ENCODE data around the gene OSCP1. TPM values are rescaled to one million over a fixed set of nuclear protein-coding genes. Genes with fewer than 3 reads are reported as not detected.
A peak's percentile ranks its signal among the peaks of the same experiment; 100 is the strongest.
"Not testable (repeated sequence)": the region's sequence is repeated elsewhere in the genome, so short reads cannot be mapped to it uniquely, and the experiment has no call there.

The OSCP1 gene
- 10.8 TPM for polyA plus RNA-seq (2013, experiment 1 of 2)
- 8.5 TPM for polyA plus RNA-seq (2013, experiment 2 of 2)

DNA sequence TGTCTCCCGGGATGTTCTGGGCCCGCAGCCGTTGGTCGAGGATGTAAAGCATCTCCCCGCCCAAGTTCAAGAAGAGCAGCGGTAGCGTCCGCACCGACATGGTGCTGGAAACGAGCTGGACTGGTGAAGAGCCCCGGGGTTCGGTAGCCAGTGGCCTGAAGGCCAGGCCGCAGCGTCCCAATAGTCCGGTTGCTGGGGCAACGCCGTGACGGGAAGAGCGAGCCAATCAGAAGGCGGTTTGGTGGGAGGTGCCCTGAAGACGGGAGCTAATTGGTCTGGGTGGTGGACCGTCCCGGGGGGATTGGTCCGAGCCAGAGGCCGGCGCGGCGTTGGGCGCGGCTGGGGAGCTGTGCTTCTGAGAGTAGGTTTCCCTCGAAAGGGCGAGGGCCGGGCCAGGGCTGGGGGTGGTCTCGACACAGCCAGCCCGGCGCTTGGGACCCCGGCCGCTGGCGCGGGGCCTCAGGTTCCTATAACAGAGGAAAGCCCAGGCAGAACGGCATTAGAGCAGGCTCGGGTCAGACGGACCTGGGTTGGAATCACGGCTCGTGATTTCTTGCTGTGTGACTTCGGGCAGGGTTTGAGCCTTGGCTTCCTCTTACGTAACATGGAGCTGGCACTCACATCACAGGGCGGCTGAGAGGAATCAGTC, at the start of gene OSCP1:
OSCP1 (minus strand) TSS at position 182 of the 649 bp plus-strand sequence; CDS start at position 100, 82 bp downstream.
- H3K9me3 ChIP-seq (ENCODE audit: control insufficient read depth, low read length): no peaks in the 10 kb centered on the region
- peak within 1 kb of the TSS; percentile 44 for H3K4me3 ChIP-seq (ENCODE audit: extremely low read depth, insufficient read depth, low read length, poor library complexity, severe bottlenecking)
- WGBS, 2 experiments (ENCODE audit: insufficient coverage in 2 of 2): 9 to 14% methylated on average over 44 to 48 of the region's 48 CpGs

DNA sequence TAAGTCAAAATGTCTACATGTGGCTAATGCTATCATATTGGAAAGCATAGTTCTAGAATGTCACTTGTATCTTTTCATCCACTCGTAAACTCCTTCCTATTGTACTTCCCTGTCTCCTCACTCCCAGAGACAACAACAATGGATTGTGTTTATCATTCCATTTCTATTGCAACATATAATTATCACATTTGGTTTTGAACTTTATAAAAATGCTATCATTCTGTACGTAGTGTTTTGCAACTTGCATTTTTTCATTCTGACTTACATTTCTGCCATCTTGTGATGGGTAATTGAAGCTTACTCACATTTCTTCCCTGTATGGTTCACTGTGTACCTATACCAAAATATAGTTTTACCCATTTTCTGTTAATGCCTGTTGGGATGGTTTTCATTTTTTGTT, 47.0 kb upstream of the OSCP1 start:
- WGBS, 2 experiments (ENCODE audit: insufficient coverage in 2 of 2): 90 to 100% methylated on average over 1 of the region's 2 CpGs
- H3K27ac ChIP-seq (ENCODE audit: low read depth, low read length, severe bottlenecking): no peak overlapping the region
- no peaks in the 10 kb centered on the region for H3K36me3 ChIP-seq (ENCODE audit: control insufficient read depth, insufficient read depth, low read length)
- no peak overlapping the region for H3K4me3 ChIP-seq (ENCODE audit: extremely low read depth, insufficient read depth, low read length, poor library complexity, severe bottlenecking)
- peaks cover 4% of the 10 kb centered on the region for H3K4me1 ChIP-seq (ENCODE audit: control insufficient read depth, insufficient read depth, low read length, poor library complexity, severe bottlenecking)
- no peaks in the 10 kb centered on the region for H3K9me3 ChIP-seq (ENCODE audit: control insufficient read depth, low read length)

More for the DNA sequence above, at the start of gene OSCP1:
- H3K36me3 ChIP-seq (ENCODE audit: control insufficient read depth, insufficient read depth, low read length): peaks cover 15% of the 10 kb centered on the region
- peak within 1 kb of the TSS; percentile 93 for H3K27ac ChIP-seq (ENCODE audit: low read depth, low read length, severe bottlenecking)
- H3K4me1 ChIP-seq (ENCODE audit: control insufficient read depth, insufficient read depth, low read length, poor library complexity, severe bottlenecking): peaks cover 12% of the 10 kb centered on the region

DNA sequence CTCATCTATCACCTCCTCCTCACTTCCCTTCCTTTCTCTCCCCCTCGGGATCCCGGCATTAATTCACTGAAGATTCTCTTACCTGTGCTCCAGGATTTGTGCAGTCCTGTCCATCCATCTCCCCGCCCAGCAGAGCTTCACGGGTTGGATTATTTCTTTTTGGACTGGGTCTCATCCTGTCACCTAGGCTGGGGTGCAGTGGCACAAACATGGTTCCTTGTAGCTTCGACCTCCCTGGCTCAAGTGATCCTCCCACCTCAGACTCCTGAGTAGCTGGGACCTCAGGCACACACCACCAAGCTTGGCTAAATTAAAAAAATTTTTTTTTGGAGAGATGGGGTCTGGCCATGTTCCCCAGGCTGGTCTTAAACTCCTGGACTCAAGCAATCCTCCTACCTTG, 44.7 kb upstream of the OSCP1 start:
- WGBS, 2 experiments (ENCODE audit: insufficient coverage in 2 of 2): 92 to 96% methylated on average over 4 to 5 of the region's 5 CpGs
- no peak overlapping the region for H3K27ac ChIP-seq (ENCODE audit: low read depth, low read length, severe bottlenecking)
- peaks cover 7% of the 10 kb centered on the region for H3K4me1 ChIP-seq (ENCODE audit: control insufficient read depth, insufficient read depth, low read length, poor library complexity, severe bottlenecking)
- no peaks in the 10 kb centered on the region for H3K36me3 ChIP-seq (ENCODE audit: control insufficient read depth, insufficient read depth, low read length)
- H3K9me3 ChIP-seq (ENCODE audit: control insufficient read depth, low read length): no peaks in the 10 kb centered on the region
- no peak overlapping the region for H3K4me3 ChIP-seq (ENCODE audit: extremely low read depth, insufficient read depth, low read length, poor library complexity, severe bottlenecking)

DNA sequence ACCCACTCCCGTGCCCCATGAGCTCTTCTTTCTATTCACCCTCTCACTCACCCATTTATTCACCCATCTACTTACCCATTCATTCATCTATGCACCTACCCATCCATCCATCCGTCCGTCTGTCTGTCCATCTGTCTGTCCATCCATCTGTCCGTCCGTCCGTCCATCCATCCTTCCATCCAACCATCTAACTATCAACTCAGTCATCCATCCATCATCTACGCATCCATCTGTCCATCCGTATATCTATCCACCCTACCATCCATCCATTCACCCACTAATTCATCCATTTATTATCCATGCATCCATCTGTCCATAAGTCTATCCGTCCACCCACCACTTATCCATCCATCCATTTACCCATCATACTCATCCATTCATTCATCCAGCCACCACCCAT, 43.3 kb upstream of the OSCP1 start:
- WGBS, 2 experiments (ENCODE audit: insufficient coverage in 2 of 2): 90 to 95% methylated on average over 9 of the region's 9 CpGs
- Histone ChIP-seq H3K9me3 (ENCODE audit: control insufficient read depth, low read length) (no peaks in the 10 kb centered on the region), H3K4me3 (ENCODE audit: extremely low read depth, insufficient read depth, low read length, poor library complexity, severe bottlenecking) (no peak overlapping the region), H3K27ac (ENCODE audit: low read depth, low read length, severe bottlenecking) (no peak overlapping the region), H3K36me3 (ENCODE audit: control insufficient read depth, insufficient read depth, low read length) (no peaks in the 10 kb centered on the region), H3K4me1 (ENCODE audit: control insufficient read depth, insufficient read depth, low read length, poor library complexity, severe bottlenecking) (peaks cover 7% of the 10 kb centered on the region)

- WGBS, 2 experiments (ENCODE audit: insufficient coverage in 2 of 2): 65 to 73% methylated on average over 2 to 4 of the region's 9 CpGs
- Histone ChIP-seq H3K36me3 (ENCODE audit: control insufficient read depth, insufficient read depth, low read length) (no peaks in the 10 kb centered on the region), H3K9me3 (ENCODE audit: control insufficient read depth, low read length) (no peaks in the 10 kb centered on the region), H3K4me1 (ENCODE audit: control insufficient read depth, insufficient read depth, low read length, poor library complexity, severe bottlenecking) (peaks cover 7% of the 10 kb centered on the region), H3K4me3 (ENCODE audit: extremely low read depth, insufficient read depth, low read length, poor library complexity, severe bottlenecking) (no peak overlapping the region), H3K27ac (ENCODE audit: low read depth, low read length, severe bottlenecking) (no peak overlapping the region)
Observed at GRCh38 chr1:36492491-36492890, 42.2 kb upstream of the OSCP1 start.

- H3K9me3 ChIP-seq (ENCODE audit: control insufficient read depth, low read length); H3K27ac ChIP-seq (ENCODE audit: low read depth, low read length, severe bottlenecking): not testable (repeated sequence)
- 84% methylated on average over 5 of the region's 10 CpGs; no CpG with 5 or more reads in 1 of the 2 experiments for WGBS, 2 experiments (ENCODE audit: insufficient coverage in 2 of 2)
Observed at GRCh38 chr1:36489258-36490051, 39.2 kb upstream of the OSCP1 start.

DNA sequence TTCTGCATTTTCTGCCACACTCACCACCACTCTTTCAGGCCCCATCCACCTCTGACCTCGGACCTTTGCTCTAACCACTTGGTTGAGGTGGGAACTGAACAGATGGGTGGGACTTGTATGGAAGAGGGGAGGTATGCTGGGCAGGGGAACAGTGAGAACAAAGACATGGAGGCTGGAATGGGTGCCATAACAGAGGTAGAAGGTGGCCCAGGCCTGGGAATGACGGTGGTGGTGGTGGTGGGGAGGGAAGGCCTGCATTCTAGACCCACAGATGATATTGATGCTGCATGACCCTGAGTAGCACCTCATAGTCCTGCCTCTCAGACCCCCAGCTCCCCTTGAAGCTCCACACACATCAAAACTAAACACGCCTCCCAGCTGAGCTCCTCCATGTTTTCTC, 37.7 kb upstream of the OSCP1 start:
- Histone ChIP-seq H3K4me1 (ENCODE audit: control insufficient read depth, insufficient read depth, low read length, poor library complexity, severe bottlenecking) (peaks cover 8% of the 10 kb centered on the region), H3K36me3 (ENCODE audit: control insufficient read depth, insufficient read depth, low read length) (no peaks in the 10 kb centered on the region), H3K27ac (ENCODE audit: low read depth, low read length, severe bottlenecking) (no peak overlapping the region), H3K9me3 (ENCODE audit: control insufficient read depth, low read length) (no peaks in the 10 kb centered on the region), H3K4me3 (ENCODE audit: extremely low read depth, insufficient read depth, low read length, poor library complexity, severe bottlenecking) (no peak overlapping the region)
- 84% methylated on average over 3 of the region's 3 CpGs; no CpG with 5 or more reads in 1 of the 2 experiments for WGBS, 2 experiments (ENCODE audit: insufficient coverage in 2 of 2)

More at GRCh38 chr1:36489258-36490051, 39.2 kb upstream of the OSCP1 start:
- H3K4me1 ChIP-seq (ENCODE audit: control insufficient read depth, insufficient read depth, low read length, poor library complexity, severe bottlenecking); H3K4me3 ChIP-seq (ENCODE audit: extremely low read depth, insufficient read depth, low read length, poor library complexity, severe bottlenecking); H3K36me3 ChIP-seq (ENCODE audit: control insufficient read depth, insufficient read depth, low read length): not testable (repeated sequence)

DNA sequence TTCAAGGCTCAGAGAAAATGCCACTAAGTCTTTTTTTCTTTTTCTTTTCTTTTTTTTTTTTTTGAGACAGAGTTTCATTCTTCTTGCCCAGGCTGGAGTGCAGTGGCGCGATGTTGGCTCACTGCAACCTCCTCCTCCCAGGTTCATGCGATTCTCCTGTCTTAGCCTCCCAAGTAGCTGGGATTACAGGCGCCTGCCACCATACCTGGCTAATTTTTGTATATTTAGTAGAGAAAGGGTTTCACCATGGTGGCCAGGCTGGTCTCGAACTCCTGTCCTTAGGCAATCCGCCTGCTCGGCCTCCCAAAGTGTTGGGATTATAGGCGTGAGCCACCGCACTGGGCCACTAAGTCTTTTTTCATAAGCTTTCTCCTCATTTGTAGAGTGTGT, 37.1 kb upstream of the OSCP1 start:
- H3K36me3 ChIP-seq (ENCODE audit: control insufficient read depth, insufficient read depth, low read length): not testable (repeated sequence)

GRCh38 chr1:36486439-36487335, 36.4 kb upstream of the OSCP1 start:
- no peak overlapping the region for H3K27ac ChIP-seq (ENCODE audit: low read depth, low read length, severe bottlenecking)
- H3K9me3 ChIP-seq (ENCODE audit: control insufficient read depth, low read length): no peaks in the 10 kb centered on the region
- 93 to 94% methylated on average over 16 to 17 of the region's 17 CpGs for WGBS, 2 experiments (ENCODE audit: insufficient coverage in 2 of 2)
- no peak overlapping the region for H3K4me3 ChIP-seq (ENCODE audit: extremely low read depth, insufficient read depth, low read length, poor library complexity, severe bottlenecking)
- no peaks in the 10 kb centered on the region for H3K36me3 ChIP-seq (ENCODE audit: control insufficient read depth, insufficient read depth, low read length)
- H3K4me1 ChIP-seq (ENCODE audit: control insufficient read depth, insufficient read depth, low read length, poor library complexity, severe bottlenecking): peaks cover 14% of the 10 kb centered on the region

More for the DNA sequence above, 37.1 kb upstream of the OSCP1 start:
- WGBS, 2 experiments (ENCODE audit: insufficient coverage in 2 of 2): 89 to 98% methylated on average over 3 to 8 of the region's 9 CpGs
- H3K4me3 ChIP-seq (ENCODE audit: extremely low read depth, insufficient read depth, low read length, poor library complexity, severe bottlenecking); H3K27ac ChIP-seq (ENCODE audit: low read depth, low read length, severe bottlenecking); H3K9me3 ChIP-seq (ENCODE audit: control insufficient read depth, low read length): not testable (repeated sequence)
- peaks cover 12% of the 10 kb centered on the region for H3K4me1 ChIP-seq (ENCODE audit: control insufficient read depth, insufficient read depth, low read length, poor library complexity, severe bottlenecking)

DNA sequence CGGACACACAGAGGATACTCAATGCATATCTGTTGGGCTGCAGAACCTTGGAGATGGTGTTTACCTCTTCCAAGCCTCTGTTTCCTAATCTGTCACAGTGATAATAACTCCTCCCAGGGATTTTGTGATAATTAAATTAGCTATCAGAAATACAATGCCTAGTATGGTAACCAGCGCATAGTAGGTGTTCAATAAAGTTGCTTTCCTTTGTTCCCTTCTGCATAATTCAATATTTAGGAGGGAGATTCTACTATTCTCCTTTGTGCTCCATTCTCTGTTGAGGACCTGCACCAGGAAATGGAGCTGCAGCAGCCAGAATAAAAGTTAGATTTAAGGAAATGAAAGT, 35.8 kb upstream of the OSCP1 start:
- Histone ChIP-seq H3K9me3 (ENCODE audit: control insufficient read depth, low read length) (no peaks in the 10 kb centered on the region), H3K4me3 (ENCODE audit: extremely low read depth, insufficient read depth, low read length, poor library complexity, severe bottlenecking) (no peak overlapping the region), H3K36me3 (ENCODE audit: control insufficient read depth, insufficient read depth, low read length) (no peaks in the 10 kb centered on the region), H3K27ac (ENCODE audit: low read depth, low read length, severe bottlenecking) (no peak overlapping the region), H3K4me1 (ENCODE audit: control insufficient read depth, insufficient read depth, low read length, poor library complexity, severe bottlenecking) (peaks cover 19% of the 10 kb centered on the region)
- 80 to 100% methylated on average over 1 of the region's 2 CpGs for WGBS, 2 experiments (ENCODE audit: insufficient coverage in 2 of 2)

Data from mesodermal cell (in vitro differentiated cells).